HG02763 (cell line): ENCODE measurements around the gene ABI1.

Experiments used
- ATAC-seq: cut with Tn5 transposase; IDR thresholded peaks from one replicate; pipeline ENCODE4 v1.9.1; 2021; ENCODE audit warnings: mild to moderate bottlenecking, moderate library complexity; ENCODE audit not compliant: unreplicated experiment

ABI1 gene

GRCh38 chr10:26855186-26855585 lies 5.6 kb downstream of the ABI1 start:
- ATAC-seq: no peak

GRCh38 chr10:26854524-26854923 lies 6.2 kb downstream of the ABI1 start:
- ATAC-seq: no peak

GRCh38 chr10:26844396-26844975 lies 16.3 kb downstream of the ABI1 start:
- no peak for ATAC-seq

- ATAC-seq: no peak
Measured at GRCh38 chr10:26843736-26844135, 17.0 kb downstream of the ABI1 start.

GRCh38 chr10:26841733-26842317 lies 18.9 kb downstream of the ABI1 start:
- ATAC-seq: no peak

GRCh38 chr10:26840938-26841732 lies 19.6 kb downstream of the ABI1 start:
- ATAC-seq: no peak

GRCh38 chr10:26839966-26840627 lies 20.7 kb downstream of the ABI1 start:
- ATAC-seq: no peak

- ATAC-seq: no peak
Measured at GRCh38 chr10:26837139-26837538, 23.6 kb downstream of the ABI1 start.

GRCh38 chr10:26835025-26835424 lies 25.7 kb downstream of the ABI1 start:
- no peak for ATAC-seq

- no peak for ATAC-seq
Measured at GRCh38 chr10:26832960-26833359, 27.8 kb downstream of the ABI1 start.

GRCh38 chr10:26831936-26832335 lies 28.8 kb downstream of the ABI1 start:
- ATAC-seq: no peak

- no peak for ATAC-seq
Measured at GRCh38 chr10:26829810-26830515, 30.8 kb downstream of the ABI1 start.

GRCh38 chr10:26824015-26824690 lies 36.6 kb downstream of the ABI1 start:
- ATAC-seq: no peak

GRCh38 chr10:26821699-26822570 lies 38.8 kb downstream of the ABI1 start:
- no peak for ATAC-seq

- ATAC-seq: no peak
Measured at GRCh38 chr10:26815500-26815899, 45.3 kb downstream of the ABI1 start.

- ATAC-seq: no peak
Measured at GRCh38 chr10:26810435-26811026, 50.2 kb downstream of the ABI1 start.

- no peak for ATAC-seq
Measured at GRCh38 chr10:26809973-26810372, 50.8 kb downstream of the ABI1 start.

- no peak for ATAC-seq
Measured at GRCh38 chr10:26807532-26807931, 53.2 kb downstream of the ABI1 start.

GRCh38 chr10:26806557-26806956 lies 54.2 kb downstream of the ABI1 start:
- ATAC-seq: no peak
